Neutrophil (primary cell): ENCODE data around the gene BNC2.

Source experiments
- H3K27ac ChIP-seq: fragments of 200-600 bp; sonication (generic); 2 replicates; pipeline ENCODE4 v1.5.1; 2016; ENCODE audit warnings: mild to moderate bottlenecking, moderate library complexity
- H3K27me3 ChIP-seq: fragments of 200-600 bp; sonication (generic); 2 replicates; pipeline ENCODE4 v1.6.0; 2016; ENCODE audit warnings: mild to moderate bottlenecking
- H3K36me3 ChIP-seq: fragments of 200-600 bp; sonication (generic); 2 replicates; pipeline ENCODE4 v1.5.1; 2017
- H3K4me1 ChIP-seq, 2 experiments: fragments of 200-600 bp in 1 of 2; sonication (generic) in 1 of 2; 1 replicate in 1 of 2; 2 replicates in 1 of 2; pipeline versions ENCODE4 v1.5.1 to v1.6.1; 2013 to 2016; ENCODE audit warnings: low read depth in 1 of 2, low read length in 1 of 2, mild to moderate bottlenecking in 1 of 2, moderate library complexity in 1 of 2; ENCODE audit not compliant: control insufficient read depth in 1 of 2, insufficient read depth in 1 of 2
- H3K4me3 ChIP-seq, 2 experiments: fragments of 200-600 bp in 1 of 2; sonication (generic) in 1 of 2; 1 replicate in 1 of 2; 2 replicates in 1 of 2; pipeline ENCODE4 v1.5.1; 2013 to 2016; ENCODE audit warnings: low read depth in 1 of 2, low read length in 1 of 2, mild to moderate bottlenecking in 1 of 2, moderate library complexity in 1 of 2
- H3K9me3 ChIP-seq: fragments of 200-600 bp; sonication (generic); 2 replicates; pipeline ENCODE4 v1.5.1; 2016
- TF ChIP-seq, protein P1 (sequence below): fragments of 200-600 bp; sonication (generic); IDR thresholded peaks from 2 replicates; pipeline ENCODE4 v1.5.1; 2016; ENCODE audit warnings: antibody characterized with exemption

Gene BNC2

DNA sequence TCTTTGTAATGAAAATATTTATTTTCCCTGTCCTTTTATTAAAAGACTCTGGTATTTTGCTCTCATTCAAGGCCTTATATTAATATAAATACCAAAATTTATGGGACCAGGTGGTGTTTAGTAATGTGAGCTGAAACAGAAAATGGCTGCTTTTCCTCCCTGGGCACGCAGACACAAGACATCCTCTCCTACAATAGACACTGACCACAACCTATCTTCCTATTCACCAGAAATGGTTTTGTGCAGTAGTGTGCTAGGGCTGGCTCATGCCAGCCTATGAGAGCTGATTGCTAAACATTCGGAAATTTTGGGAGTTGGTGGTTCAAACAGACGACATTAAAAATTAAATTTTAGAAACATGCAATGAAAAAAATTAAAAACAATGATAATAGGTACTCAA lies 338.2 kb downstream of the BNC2 start:
- TF ChIP-seq, protein P1, sequence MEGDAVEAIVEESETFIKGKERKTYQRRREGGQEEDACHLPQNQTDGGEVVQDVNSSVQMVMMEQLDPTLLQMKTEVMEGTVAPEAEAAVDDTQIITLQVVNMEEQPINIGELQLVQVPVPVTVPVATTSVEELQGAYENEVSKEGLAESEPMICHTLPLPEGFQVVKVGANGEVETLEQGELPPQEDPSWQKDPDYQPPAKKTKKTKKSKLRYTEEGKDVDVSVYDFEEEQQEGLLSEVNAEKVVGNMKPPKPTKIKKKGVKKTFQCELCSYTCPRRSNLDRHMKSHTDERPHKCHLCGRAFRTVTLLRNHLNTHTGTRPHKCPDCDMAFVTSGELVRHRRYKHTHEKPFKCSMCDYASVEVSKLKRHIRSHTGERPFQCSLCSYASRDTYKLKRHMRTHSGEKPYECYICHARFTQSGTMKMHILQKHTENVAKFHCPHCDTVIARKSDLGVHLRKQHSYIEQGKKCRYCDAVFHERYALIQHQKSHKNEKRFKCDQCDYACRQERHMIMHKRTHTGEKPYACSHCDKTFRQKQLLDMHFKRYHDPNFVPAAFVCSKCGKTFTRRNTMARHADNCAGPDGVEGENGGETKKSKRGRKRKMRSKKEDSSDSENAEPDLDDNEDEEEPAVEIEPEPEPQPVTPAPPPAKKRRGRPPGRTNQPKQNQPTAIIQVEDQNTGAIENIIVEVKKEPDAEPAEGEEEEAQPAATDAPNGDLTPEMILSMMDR: no peak
- H3K9me3 ChIP-seq: no peaks in the 10 kb centered on the region
- H3K4me1 ChIP-seq: no peaks in the 10 kb centered on the region
- no peaks in the 10 kb centered on the region for H3K36me3 ChIP-seq
- H3K27me3 ChIP-seq: no peaks in the 10 kb centered on the region
- no peak overlapping the region for H3K27ac ChIP-seq
- H3K4me3 ChIP-seq: no peak overlapping the region

DNA sequence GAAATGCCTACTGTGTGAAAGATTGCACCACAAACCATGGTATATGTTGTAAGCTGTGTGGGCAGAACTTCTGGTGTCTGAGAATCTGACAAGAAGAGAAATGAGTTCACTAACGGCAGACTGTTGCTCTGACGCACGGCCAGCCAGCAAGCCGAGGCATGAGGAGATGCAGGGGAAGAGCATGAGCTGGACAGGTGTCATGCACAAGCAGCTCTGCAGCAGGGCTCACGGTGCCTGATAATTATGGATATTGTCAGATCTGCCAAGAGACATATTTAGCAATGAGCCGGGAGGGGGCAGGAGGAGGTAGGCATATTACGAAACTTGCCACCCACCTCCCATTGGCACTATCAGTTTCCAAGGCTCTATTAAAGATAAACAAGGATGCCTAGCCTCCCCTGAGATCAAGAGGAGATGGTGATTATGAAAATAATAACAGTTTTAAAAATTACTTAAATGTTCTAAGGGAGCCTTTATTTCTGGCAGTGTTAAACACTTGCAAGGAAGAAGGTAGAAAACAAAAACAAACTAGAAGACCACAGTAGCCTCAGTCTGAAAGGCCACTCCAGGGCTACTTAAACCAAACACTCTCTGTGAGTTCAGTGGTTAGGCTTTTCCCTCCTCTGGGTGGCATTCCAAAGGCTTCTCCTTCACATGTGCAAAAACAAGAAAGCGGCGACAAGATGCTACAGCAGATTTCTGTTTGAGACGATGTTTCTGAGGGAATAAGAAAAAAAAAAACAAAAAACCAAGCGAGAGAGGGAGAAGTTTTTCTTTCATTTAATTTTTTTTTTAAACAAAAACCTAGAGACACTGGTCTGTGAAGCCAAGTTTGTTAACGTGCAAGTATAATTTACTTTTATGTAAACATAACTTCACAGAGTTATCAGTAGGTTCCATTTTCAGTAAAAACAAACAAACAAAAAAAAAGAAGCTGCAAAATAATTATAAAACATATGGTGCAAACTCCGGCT lies 339.5 kb downstream of the BNC2 start:
- TF ChIP-seq, protein P1: no peak
- Histone ChIP-seq H3K9me3 (no peaks in the 10 kb centered on the region), H3K36me3 (no peaks in the 10 kb centered on the region), H3K27ac (no peak overlapping the region), H3K4me1 (no peaks in the 10 kb centered on the region), H3K27me3 (no peaks in the 10 kb centered on the region), H3K4me3 (no peak overlapping the region)

DNA sequence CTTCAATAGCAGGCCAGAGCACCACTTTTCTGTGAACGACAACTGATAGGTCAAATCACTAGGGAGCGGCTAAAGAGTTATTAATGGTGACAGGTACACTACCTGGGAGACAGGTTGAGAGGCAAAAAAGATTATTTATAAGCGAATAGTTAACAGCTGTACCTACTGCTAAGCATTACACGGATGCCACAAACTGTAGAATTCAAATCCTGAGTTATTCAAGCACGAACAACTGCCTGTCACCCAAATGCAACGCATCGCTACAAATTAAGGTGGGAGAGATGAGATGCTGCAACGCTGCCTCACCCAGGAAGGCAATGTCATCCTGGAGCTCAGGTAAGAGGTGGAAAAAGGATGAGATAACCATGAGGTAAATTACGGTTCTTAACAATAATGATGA lies 342.9 kb downstream of the BNC2 start:
- H3K9me3 ChIP-seq: no peaks in the 10 kb centered on the region
- H3K4me3 ChIP-seq: no peak overlapping the region
- TF ChIP-seq, protein P1: no peak
- no peaks in the 10 kb centered on the region for H3K27me3 ChIP-seq
- H3K27ac ChIP-seq: no peak overlapping the region
- no peaks in the 10 kb centered on the region for H3K36me3 ChIP-seq
- H3K4me1 ChIP-seq: no peaks in the 10 kb centered on the region

DNA sequence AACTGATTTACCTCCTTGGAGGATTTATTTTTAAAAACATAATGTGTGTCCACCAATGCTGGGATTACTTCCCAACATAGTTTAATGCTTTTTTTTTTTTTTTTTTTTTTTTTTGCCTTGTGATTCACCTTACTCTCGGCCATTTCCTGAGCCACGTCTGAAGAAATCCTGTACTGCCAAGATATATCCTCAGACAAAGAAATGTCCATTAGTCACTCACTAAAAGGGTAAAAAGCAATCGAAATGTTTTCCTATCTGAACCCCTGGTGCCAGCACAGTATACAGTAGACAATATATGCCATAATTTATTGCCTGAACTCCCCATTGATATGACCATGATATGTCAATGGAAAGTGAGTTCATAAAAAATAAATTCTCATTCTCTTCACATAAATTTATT lies 344.1 kb downstream of the BNC2 start:
- H3K27me3 ChIP-seq: no peaks in the 10 kb centered on the region
- TF ChIP-seq, protein P1: no peak
- no peak overlapping the region for H3K27ac ChIP-seq
- H3K4me3 ChIP-seq: no peak overlapping the region
- H3K4me1 ChIP-seq: no peaks in the 10 kb centered on the region
- H3K36me3 ChIP-seq: no peaks in the 10 kb centered on the region
- H3K9me3 ChIP-seq: no peaks in the 10 kb centered on the region

DNA sequence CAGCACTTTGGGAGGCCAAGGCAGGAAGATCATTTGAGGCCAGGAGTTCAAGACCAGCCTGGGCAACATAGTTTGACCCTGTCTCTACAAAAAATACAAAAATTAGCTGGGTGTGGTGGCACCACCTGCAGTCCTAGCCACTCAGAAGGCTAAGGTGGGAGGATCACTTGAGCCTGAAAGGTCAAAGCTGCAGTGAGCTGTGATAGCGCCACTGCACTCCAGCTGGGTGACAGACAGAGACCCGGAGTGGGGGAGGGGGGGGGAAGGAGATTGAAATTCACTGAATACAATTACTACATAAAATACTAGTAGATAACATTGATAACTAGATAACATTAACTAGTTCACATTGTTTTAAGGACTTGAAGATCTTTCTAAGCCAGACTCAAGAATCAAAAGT lies 345.6 kb downstream of the BNC2 start:
- no peaks in the 10 kb centered on the region for H3K9me3 ChIP-seq
- TF ChIP-seq, protein P1: no peak
- no peak overlapping the region for H3K27ac ChIP-seq
- H3K4me3 ChIP-seq: no peak overlapping the region
- H3K27me3 ChIP-seq: no peaks in the 10 kb centered on the region
- H3K4me1 ChIP-seq: no peaks in the 10 kb centered on the region
- no peaks in the 10 kb centered on the region for H3K36me3 ChIP-seq
